HG03521 (cell line): Measurements from ENCODE around the gene CCDC142.
"Not testable (repeated sequence)": the region's sequence is repeated elsewhere in the genome, so short reads cannot be mapped to it uniquely, and the experiment has no call there.

ENCODE experiments used
- ATAC-seq: cut with Tn5 transposase; IDR thresholded peaks from one replicate; pipeline ENCODE4 v1.9.1; 2021; ENCODE audit warnings: mild to moderate bottlenecking, moderate library complexity; ENCODE audit not compliant: unreplicated experiment

Gene CCDC142

DNA sequence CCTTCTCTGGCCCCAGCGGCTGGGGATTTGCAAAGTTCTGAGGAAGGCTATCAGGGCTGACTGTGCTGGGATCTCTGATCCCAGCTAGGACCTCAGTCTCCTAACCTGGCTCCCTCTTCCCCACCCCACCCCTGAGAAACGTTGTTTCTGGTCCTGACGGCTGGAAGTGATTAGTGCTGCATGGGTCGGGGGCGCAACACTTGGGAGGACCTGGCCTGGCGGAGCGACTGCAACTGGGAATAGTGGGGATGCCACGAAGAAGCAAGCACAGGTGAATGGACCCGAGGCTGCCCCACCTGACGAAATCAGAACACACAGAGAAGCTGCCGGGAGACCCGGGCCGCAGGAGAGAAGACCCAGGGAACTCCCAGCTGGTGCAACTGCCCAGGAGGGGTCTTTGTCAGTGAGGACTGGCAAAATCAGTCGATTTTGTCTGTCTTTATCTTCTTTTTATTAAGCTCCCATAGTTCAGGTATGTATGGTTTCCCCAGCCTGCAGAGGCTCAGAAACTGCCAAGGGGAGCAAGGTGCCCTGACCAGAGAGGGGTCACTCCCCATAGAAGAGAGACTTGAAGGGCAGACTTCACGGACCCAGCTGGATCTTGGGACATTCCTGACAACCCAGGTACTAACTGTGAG lies 17.3 kb upstream of the CCDC142 start:
- ATAC-seq: no peak

DNA sequence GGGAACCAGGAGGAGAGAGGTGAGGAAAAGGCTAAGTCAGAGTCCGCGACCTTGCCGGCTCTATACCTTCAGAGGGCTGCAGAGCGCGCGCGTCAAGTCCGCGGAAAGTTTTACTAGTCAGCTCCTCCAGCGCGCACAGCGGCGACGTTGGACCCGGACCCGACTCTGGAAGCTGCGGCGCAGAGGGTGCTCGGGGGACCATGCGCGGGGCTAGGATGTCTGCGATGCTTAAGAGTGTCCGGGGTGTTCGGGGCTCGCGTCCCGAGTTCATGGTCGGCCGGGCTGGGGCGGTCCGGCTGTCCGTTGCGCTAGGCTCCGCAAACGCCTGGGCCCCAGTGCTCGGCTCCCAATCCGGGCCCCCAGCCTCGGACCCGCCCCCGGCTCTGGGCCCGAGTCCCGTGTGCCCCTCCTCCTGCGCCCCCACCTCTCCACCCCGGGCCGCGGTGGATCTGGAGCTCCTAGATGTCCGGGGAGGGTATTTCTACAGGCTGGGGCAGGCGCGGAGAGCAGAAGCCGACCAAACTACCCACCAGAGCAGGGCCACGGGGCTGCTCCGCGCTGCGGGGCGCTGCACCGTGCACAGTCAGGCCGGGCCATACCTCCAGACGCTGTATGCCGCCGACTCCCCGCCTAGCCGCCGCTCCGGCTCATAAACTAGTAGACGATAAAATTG lies 16.6 kb upstream of the CCDC142 start, which contains the start of gene LBX2:
Gene LBX2, minus strand, starts transcription at position 337 of the 673 bp plus-strand sequence. Its CDS starts 66 bp downstream, at position 271.
- ATAC-seq: no peak

DNA sequence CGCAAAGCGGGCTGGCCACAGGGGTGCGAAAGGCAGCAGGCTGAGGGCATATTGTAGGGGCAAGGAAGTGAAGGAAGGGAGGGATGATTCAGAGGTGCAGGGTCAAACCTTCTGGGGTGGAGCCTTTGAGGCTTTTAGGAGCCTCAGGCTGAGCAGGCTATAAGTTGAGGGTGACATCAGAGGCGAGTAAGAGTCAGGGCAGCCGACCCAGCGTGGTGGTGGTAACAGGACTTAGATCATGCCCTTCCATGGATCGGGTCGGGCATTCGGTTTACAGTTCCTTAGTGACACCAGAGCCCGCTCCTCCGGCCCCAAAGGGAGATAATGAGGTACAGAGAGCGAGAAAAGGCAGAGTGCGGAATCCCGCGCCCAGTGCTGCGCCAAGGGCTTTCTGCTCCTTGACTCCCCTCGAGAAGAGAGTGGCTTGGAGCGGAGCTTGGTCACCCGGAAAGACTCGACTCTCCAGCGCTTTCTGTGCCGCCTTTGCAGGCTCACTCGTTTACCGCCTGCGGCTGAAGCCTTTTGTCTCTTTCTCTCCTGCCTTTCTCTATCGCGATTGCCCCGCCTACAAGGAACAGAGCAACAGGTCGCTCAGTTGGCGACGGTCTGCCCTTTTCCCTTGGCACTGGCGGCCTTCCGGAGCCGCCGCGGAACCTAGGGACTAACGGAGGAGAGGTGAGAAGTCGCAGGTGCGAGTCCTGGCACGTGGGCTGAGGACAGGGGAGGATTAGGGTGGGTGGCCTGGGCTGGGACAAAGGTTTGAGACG lies 15.9 kb upstream of the CCDC142 start:
- ATAC-seq: no peak

DNA sequence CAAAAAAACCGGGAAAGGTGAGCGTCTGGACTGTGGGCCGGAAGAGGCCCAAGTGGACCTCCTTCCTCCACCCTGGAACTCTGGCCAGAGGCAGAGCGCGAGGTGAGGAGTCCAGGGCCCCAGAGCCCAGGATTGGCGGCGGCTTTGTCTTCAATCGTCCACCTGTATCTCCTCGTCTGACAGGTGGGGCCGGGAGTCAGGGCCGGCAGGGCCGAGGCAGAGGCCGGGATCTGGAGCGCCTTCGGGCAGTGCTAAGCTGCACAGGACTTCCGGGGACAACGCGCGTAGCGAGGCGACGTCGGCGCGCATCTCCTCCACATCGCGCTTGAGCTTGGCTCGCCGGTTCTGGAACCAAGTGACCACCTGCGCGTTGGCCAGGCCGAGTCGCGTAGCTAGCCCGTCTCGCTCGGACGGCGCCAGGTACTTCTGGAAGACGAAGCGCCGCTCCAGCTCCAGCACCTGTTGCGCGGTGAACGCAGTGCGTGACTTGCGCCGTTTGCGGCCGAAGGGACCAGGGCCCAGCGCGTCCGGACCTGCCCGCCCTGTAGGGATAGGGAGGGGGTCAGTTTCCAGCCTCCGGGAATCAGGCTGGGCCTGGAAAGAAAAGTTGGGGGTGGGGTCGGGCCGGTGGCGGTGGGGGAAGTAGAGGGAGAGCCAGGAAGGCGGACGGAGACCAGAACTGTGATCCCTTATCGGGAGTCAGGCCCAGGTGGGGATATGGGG lies 15.1 kb upstream of the CCDC142 start:
- ATAC-seq: no peak

DNA sequence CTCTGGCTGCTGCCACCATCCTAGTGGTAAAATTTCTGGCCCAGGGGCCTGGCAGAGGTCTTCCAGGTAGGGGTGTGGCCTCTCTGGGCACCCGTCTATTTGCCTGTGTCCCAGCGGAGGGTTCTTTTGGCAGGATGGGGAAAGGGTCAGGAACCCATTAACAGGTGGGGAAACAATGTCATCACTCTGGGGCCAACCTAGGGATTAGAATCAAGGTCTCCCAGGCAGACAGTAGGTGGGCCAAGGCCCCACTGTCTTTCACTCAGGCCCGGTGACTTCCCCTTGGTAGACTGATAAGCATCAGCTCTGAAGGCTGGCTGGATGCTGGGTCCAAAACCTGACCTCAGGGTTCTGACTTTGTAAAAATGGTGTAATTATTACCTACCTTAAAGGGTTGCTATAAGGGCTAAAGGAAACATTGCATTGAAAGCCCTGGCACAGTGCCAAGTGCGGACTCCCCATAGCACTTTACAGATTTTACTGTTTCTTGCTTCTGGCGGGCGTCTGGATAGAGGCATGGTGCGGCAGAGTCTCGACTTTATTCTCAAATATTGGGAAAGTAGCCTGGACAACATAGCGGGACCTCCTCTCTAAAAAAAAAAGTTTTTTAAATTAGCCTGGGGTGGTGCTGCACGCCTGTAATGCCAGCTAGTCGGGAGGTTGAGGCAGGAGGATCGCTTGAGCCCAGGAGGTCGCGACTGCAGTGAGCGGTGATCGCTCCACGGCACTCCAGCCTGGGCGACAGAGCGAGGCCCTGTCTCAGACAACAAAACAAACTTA lies 14.4 kb upstream of the CCDC142 start:
- no peak for ATAC-seq

DNA sequence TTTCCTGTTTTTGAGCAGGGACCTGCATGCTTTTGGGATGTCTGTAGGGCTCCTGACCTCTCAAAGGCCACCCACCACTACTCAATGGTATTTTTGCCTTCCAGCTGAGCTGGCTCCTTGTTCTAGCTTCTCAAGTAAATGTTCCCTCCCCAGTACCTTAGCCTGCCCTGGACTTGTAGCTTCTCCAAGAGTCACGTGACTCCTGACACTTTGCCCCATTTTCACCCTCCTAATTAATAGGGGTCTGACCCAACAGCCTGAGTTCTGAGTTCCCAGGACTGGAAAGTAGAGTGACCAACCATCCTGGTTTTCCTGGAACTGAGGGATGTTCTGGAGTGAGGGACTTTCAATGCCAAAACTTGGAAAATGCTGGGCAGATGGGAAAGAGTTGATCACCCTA lies 12.6 kb upstream of the CCDC142 start:
- no peak for ATAC-seq

DNA sequence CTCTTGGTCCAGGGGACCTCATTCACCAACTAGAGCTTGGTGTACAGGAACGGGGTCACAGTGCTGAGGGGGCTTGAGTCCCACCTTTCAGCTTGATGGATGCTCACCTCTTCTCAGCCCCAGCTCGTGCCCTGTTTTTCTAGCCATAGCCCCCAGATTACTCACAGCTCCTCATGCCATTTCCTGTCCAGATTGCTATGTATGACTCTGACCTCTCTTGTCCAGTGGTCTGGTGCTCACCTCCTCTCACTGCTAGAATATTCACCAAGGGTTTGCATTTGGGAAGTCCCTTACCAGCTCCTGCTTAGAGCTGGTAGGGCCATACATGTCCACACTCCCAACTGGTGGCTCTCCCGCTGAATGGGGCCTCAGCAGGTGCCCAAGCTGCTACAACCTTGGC lies 10.7 kb upstream of the CCDC142 start:
- no peak for ATAC-seq

DNA sequence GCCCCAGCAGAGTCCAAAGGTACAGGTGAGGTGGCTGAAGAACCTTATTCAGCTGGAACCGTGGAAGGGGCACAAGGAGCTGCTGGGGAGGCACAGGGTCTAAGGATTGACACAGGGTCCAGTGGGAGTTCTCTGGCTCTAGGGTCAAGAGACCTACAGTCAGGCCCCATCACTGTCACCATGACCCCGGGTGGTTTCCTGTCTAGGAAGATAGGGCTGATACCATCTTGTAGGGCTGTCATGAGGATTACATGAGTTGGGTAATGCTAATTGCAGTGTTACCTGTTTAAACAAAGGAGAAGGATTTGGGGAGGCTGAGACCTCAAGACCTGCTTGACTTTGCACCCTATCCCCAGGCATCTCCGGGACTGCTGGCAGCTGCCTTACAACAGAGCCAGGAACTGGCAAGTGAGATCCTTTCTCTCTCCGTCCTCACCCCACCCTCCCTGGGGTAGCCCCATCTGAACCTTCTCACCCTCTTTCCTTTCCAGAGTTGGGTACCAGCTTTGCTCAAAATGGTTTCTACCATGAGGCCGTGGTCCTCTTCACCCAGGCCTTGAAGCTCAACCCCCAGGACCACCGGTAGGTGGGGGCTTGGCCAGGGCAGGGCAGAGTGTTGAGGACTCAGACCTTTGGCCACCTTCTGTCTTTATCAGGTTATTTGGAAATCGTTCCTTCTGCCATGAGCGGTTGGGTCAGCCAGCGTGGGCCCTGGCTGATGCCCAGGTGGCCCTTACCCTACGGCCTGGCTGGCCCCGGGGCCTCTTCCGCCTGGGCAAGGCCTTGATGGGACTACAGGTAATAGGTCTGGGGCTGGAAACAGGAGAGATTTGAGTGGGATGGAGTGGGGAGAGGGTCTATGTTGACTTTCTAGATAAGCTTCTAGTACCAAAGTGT lies 9.1 kb upstream of the CCDC142 start:
- ATAC-seq: no peak

DNA sequence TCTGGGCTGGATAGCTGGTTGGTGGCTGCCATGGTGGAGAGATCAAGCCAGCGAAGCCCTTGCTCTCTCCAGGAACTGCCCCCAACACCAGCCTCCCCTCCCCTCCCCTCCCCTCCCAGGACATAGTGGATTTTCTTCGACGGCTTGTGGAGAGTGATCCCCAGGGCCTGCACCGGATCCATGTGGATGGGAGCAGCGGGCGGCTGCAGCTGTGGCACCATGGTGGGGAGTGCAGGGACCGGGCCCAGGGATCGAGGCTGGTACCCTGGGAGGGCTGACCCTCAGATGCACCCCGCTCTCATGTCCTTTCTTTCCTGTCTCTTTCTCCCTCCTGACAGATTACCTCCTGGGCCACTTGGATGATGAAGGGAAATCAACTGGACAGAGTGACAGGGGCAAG lies 7.1 kb upstream of the CCDC142 start:
- no peak for ATAC-seq

DNA sequence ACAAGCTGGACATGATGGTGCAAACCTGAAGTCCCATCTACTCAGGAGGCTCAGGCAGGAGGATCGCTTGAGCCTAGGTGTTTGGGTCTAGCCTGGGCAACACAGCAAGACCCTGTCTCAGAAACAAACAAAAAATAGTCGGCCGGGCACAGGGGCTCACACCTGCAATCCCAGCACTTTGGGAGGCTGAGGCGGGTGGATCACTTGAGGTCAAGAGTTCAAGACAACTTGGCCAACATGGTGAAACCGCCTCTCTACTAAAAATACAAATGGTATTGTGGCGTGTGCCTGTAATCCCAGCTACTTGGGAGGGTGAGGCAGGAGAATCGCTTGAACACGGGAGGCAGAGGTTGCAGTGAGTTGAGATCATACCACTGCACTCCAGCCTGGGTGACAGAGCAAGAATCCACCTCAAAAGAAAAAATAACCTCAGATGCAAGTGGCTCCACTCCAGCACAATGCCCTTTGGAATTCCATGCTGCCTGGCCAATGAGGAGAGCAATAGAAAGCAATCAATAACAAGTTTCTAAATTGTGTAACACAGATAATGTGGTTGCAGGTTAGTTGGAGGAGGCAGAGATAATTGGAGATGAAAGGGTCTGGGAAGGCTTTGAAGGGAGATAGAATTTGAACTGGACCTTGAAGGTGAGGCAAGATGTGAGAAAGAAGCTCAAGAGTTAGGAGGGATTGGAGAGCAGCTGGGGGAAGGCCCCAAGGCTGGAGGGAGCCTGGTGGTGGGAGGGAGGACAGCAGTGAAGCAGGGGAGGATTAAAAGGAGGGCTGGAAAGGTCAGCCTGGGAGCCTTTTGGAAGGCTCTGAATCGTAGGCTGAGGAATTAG lies 6.1 kb upstream of the CCDC142 start:
- no peak for ATAC-seq

DNA sequence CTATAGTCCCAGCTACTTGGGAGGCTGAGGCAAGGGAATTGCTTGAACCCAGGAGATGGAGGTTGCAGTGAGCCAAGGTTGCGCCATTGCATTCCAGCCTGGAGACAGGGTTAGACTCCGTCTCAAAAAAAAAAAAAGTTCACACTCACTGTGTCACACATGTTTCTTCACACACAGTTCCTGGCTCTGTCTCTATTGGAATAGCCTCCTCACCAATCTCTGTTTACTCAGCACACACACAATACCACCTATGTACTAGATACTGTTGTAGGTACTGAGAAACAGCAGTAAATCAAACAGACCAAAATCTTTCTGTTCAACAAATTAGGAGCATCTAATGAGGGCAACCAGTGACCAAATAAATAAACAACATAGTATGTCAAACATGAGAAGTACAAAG lies 3.3 kb upstream of the CCDC142 start:
- ATAC-seq: no peak

DNA sequence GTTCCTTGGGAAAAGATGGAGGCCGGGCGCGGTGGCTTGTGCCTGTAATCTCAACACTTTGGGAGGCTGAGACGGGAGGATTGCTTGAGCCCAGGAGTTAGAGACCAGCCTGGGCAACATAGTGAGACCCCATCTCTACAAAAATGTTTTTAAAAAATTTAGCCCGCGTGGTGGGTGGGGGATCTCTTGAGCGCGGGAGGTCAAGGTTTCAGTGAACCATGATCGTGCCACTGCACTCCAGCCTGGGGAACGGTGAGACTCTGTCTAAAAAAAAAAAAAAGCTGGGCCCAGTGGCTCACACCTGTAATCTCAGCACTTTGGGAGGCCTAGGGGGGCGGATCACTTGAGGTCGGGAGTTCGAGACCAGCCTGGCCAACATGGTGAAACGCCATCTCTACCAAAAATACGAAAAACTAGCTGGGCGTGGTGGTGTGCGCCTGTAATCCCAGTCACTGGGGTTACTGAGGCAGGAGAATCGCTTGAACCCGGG lies 922 bp upstream of the CCDC142 start:
- ATAC-seq: not testable (repeated sequence)

DNA sequence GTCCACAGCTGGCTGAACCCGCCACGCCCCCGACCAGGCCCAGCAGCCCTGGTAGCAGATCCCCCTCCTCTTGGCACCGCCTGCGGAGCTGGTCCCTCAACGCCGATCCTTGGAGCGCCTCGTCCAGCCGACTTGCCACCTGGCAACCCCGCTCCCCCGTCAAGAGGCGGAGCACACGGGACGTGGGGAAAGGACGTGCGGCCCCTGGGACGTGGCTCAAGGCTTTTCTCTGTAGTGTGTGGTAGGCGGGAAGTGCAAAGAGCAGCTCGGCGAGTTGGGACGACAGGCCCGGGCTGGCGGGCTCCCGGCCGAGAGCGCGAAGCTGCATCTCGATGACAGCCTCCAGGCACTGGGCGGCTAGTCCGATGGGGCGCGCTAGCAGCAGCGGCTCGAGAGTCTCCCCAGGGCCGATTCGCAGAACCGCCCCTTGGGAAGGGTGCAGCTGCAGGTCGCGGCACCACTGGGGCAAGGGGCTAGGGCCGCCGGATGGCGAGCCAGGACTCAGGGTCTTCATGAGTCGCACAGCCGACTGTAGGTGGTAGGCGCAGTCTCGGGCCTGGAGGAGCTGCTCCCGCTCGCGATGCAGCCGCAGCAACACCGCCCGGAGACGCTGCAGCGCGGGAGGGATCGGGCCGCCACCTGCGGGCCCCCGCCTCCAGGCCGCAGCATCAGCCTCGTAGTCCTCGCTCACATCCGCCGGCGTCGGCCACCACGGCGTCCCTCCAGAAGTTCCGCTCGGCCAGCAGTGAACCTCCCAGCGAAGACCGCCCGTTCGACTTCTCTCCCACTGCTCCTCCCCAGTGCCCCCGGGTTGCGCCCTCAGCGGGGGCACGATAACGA lies 617 bp downstream of the CCDC142 start:
- ATAC-seq: peak; percentile 37

DNA sequence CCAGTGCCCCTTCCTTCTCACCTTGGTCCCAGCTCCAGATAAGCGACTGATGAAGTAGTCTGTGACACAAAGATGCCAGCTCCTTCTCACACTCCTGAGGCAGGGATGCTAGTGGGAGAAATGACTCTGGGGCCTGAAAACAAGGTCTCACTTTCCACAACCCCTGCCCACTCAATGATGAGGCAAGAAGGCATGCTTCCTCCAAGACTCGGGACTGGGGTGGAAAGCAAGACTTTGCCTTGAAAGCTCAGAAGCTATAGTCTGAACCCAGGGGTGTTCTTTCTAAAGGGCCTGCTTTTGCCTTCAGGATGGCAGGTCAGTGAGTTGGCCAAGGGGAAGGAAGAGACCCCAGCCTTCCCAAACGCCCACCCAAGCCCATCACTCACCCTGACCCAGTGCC lies 1.4 kb downstream of the CCDC142 start:
- no peak for ATAC-seq

DNA sequence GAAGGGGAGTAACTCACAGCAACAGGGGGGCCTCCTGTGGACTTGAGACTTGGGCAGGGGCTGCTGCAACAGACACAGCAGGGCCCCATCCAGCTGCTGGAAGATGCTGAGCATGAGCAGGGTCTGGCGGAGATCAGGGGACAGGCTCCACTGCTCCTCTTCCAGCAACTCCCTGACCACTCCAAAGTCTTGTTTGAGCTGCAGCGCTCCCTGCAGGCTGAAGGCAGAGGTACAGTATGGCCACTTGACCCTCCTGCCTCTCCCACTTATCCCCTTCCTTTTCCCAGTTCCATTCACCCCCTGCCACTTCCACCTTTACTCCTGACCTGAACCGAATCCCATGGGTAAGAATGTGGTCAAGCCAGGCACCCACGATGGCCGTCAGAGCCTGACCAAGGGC lies 7.9 kb downstream of the CCDC142 start:
- ATAC-seq: no peak

DNA sequence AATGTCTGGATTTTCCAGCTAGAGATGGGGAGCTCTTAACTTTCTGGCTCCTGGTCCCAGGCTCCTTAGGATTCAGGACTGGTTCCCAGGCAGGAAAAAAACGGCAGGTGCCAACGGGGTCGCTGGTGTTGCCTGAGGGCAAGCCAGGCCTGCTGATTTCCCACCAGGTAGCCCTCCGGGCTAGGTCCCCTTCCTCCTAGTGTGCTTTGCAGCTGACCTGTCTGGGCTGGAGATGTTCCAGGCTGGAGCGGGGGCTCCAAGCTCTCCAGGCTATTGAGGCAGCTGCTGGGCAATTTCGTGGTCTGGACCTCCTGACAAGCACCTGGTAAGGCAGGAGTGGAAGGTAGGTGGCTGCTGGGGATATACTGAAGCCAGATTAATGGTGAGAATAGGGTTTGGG lies 8.3 kb downstream of the CCDC142 start:
- no peak for ATAC-seq

DNA sequence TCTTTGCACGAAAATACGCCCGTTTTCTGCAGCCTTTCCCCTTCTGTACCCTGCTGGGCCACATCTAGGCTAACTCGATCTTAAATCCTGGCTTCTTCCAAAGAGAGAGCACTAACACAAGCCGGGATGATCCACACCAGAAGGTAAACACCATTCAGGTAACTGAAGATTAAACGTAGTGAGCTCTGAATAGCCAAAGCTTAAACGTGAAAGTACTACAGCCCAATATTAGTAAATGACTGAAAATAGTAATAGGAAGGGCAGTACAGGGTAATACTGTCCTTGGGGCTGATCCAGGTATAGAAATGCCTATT lies 9.9 kb downstream of the CCDC142 start:
- ATAC-seq: no peak
